Colon (tissue), 2 donors: ENCODE data around the gene NFAT5.
"Not testable (repeated sequence)": the region's sequence is repeated elsewhere in the genome, so short reads cannot be mapped to it uniquely, and the experiment has no call there.

ENCODE experiments used
- FAIRE-seq: peaks from 2 replicates; lab custom pipeline; 2012; peaks lifted over from hg19 to GRCh38; lab: Jason Lieb, UNC
- donor health status: control.
- donor health status: control.

The NFAT5 gene

DNA sequence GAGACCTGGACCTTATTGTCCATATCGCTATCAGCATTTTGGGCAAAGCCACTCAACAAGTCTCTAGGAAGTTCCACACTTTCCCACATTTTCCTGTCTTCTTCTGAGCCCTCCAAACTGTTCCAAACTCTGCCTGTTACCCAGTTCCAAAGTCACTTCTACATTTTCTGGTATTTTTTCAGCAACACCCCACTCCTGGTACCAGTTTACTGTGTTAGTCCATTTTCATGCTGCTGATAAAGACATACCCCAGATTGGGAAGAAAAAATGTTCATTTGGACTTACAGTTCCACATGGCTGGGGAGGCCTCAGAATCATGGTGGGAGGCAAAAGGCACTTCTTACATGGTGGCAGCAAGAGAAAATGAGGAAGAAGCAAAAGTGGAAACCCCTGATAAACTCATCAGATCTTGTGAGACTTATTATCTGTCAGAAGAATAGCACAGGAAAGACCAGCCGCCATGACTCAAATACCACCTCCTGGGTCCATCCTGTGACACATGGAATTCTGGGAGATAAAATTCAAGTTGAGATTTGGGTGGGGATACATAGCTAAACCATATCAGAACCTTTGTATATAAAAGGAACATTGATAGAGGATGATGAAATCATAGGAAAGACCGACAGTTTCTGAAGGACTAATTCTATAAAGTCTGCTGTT lies 71.6 kb downstream of the NFAT5 start:
- not testable (repeated sequence) for FAIRE-seq

DNA sequence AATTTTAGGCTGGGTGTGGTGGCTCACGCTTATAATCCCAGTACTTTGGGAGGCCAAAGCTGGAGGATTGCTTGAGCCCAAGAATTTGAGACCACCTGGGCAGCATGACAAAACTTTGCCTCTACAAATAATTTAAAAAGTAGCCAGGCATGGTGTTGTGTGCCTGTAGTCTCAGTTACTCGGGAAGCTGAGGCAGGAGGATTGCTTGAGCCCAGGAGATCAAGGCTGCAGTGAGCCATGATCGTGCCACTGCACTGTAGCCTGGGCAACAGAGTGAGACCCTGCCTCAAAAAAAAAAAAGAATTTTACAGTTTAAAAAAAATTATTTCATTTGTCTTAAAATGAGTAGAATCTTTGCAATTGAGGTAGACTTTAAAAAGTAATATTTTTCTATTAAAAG lies 78.2 kb downstream of the NFAT5 start:
- not testable (repeated sequence) for FAIRE-seq

DNA sequence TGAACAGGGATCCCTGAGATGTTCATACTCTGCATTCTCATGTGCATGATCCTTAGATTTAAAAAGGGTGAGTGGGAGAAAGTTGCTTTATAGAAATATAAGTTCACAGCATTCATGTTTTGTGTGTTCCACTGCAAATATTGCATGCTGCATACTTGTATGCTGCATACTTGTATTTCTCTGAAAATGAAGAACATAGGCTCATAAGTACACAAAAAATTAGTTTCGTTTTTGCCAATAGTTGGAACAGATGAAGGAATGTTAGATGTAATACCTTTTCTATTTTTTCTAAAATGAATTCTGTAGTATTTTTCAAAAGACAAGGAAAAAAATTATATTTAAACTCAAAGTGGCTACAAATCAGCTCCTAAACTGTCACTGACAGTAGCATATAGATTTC lies 79.0 kb downstream of the NFAT5 start:
- FAIRE-seq, result no peak

DNA sequence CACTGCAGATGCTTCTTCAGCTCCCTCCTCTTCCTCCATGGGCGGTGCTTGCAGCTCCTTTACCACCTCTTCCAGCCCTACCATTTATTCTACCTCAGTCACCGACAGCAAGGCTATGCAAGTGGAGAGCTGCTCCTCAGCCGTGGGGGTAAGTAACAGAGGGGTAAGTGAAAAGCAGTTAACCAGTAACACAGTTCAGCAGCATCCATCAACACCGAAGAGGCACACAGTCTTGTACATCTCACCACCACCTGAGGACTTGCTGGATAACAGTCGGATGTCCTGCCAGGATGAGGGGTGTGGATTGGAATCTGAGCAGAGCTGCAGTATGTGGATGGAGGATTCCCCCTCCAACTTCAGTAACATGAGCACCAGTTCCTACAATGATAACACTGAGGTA lies 81.3 kb downstream of the NFAT5 start:
- no peak for FAIRE-seq

DNA sequence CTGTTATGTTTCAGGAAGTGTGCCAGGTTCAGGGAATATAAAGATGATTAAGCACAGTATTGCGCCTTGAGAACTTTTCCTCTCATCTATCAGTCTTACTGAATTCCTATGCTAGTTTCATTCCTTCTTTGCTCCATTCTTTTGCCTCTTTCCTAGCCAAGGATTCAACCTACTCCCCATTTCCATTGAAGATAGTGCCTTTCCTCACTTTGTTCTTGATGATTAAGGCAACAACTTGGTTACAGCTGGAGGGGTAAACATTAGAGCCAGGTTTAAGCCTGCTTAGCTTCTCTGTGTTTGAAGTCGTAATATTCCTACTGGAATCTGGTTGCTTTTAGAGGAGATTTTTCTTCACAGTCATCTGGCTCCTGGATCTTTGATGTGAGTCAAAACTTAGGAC lies 85.5 kb downstream of the NFAT5 start:
- FAIRE-seq, result no peak

DNA sequence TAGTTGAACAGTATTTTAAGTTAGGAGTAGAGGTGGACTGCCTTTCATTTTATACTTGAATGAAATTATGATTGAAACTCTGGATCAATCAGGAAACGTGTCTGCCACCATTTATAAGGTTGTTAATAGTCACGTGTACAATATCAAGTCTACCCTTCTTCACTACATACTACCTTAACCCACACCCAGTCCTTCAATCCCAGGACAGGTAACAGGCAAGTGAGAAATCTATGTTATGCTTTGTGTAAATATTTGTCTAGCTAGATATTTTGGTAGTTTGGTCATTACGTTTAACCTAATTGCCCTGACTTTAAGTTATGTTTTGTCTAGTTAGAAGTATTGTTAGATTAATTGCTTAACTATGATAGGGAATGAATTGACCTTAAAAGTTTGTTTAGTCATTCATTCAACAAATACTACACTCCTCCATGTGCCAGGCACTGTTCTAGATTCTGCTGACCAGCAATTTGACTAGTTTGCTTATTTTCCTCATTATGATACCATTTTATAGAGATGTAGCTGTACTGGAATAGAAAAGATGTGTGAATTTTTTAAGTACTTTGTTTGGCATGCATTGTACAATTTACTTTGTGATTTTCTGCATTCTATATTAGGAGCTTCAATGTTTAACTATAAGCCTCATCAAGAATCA lies 88.6 kb downstream of the NFAT5 start:
- FAIRE-seq, result no peak

DNA sequence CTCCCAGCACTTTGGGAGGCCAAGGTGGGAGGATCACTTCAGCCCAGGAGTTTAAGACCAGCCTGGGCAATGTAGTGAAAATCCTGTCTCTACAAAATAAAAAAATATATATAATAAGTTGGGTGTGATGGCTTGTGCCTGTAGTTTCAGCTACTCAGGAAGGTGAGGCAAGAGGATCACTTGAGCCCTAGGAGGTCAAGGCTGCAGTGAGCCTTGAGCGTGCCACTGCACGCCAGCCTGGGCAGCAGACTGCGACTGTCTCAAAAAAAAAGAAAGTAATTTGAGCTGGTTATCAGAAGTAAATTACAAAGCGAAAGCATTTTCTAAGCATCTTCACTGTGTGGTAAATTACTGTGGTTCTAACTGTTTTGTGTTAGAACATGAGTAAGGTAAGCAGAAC lies 94.4 kb downstream of the NFAT5 start:
- FAIRE-seq, result no peak

DNA sequence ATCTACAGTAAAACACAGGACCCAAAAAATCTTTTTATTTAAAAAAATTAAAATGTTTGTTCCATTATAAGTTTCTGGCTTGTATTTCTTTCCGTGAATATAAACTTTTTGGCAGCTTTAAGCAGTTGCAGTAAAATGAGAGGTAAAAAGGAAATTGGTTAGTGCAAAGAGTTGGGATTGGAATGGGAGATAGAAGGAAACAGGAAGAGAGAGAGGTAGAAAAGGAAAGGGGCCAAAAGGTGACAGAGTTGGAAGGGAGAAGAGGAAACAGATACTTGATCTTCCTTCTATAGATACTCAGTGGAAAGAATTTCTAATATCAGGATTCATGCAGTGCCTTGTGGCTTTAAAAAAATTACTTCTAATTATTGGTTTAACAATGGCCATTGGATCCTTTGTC lies 97.1 kb downstream of the NFAT5 start:
- no peak for FAIRE-seq

DNA sequence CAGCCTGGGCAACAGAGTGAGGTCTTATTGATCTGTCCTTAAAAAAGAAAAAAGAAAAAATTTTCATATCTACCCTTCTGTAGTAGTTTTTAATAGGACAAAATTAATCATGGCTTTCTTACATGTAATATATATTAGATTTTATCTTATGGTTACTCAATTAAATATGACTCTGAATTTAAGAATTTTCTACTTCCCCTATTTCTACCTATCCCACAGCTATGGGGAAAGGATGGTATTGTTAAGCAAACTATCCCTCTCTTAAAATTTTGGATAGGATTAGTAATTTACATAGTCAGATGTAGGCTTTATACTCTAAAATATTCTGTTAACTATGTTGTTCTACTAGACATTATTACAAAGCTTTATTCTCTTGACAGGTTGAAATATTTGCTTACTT lies 98.1 kb downstream of the NFAT5 start:
- FAIRE-seq, result no peak

DNA sequence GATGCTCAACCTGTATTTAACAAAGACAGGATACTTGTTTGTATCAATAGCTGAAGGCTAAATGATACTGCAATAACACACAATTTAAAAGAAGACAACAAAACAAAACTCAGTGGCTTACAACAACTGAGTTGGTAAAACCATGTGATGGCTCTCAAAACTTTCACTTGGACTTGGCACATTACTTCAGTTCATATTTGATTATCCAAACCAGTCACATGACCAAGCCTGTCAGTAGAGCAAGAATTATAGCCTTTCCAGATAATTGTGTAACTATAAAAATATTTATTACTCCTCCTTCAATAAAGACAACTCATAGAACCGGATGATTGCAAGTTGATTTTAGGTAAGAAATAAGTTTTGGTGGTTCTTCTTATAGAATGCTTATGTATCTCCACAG lies 103.8 kb downstream of the NFAT5 start:
- no peak for FAIRE-seq

DNA sequence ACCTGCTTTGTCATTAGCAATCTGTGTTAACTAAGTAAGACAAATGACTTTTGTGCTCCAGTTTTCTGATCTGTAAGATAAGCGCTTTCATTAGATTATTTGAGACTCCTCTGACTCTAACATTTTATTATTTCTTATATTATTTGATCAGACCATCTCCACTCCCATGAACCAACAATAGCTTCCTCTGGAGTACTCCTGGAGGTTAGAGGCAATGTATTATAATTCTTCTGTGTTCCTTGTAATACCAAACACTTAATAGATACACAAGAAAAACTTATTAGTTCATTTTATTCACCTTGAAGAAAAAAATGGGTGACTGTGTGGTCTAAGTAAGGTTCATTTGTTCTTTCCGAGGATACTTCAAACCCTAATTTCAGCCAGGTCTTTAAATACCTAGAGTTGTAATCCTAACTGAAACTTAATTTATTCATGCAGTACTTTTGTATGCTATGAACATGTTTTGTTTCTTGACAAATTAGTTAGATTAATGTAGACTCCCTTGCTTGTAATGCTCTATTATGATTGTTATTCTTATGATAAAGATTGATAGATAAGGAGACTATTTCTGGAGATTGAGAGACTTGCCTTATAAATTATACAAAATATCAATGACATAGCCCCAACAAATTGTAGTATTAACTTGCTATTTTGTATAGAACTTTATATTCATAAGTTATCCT lies 106.7 kb downstream of the NFAT5 start:
- no peak for FAIRE-seq

DNA sequence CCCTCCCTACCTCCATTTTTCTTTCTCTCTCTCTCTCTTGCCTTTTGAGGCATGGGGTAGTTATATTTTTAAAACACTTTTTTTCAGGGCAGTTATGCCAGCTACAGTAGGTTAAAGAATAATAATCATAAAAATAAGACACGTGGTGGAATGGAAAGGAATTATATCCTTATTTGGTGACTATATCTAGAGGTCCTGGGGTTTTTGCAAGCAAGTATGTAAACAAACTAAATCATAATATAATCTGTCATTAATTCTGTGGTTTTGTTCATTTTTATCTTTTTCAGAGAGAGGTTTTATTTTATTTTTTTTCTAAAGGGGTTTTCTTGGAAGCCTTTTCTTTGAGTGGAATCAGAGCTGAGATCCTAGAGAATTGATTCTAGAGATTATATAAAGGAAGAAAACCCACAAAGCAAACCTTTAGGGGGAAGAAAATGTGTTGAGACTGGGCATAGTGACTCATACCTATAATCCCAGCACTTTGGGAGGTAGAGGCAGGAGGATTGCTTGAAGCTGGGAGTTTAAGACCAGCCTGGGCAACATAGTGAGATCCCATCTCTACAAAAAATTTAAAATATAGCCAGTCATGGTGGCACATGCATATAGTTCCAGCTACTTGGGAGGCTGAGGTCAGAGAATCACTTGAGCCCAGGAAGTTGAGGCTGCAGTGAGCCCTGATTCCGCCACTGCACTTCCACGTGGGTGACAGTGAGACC lies 107.4 kb downstream of the NFAT5 start:
- no peak for FAIRE-seq

DNA sequence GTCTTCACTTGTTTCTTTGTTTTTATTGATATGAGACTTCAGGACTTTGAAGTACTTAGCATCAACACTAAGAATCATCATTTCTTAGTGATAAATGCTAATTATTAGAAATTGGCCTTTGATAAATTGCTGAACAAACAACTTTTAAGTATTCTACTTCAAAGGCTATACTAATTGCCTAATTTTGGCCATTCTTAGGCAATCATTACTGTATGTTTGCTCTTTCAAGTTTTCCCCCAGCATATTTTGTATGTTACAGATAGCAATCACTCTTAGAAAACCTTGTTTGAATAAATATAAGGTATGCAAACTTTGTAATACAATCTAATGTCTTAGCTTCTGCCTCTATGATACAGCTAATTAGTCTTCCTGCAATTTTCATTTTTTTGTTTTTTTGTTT lies 114.6 kb downstream of the NFAT5 start:
- no peak for FAIRE-seq

DNA sequence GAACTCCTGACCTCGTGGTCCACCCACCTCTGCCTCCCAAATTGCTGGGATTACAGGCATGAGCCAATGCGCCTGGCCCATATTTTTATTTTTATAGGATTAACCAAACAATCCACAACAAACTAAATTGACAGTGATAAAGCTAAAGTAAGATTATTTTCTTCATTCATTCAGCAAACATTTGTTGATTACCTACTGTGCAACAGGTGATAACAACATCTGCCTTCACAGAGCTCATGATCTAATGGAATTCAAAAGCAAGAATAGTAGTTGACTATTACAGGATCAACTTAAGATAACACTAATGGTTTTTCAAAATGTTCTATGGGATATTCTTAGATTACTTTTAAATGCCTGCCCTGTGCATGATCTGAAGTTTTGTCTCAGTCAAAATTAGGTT lies 122.8 kb downstream of the NFAT5 start:
- FAIRE-seq, result no peak

DNA sequence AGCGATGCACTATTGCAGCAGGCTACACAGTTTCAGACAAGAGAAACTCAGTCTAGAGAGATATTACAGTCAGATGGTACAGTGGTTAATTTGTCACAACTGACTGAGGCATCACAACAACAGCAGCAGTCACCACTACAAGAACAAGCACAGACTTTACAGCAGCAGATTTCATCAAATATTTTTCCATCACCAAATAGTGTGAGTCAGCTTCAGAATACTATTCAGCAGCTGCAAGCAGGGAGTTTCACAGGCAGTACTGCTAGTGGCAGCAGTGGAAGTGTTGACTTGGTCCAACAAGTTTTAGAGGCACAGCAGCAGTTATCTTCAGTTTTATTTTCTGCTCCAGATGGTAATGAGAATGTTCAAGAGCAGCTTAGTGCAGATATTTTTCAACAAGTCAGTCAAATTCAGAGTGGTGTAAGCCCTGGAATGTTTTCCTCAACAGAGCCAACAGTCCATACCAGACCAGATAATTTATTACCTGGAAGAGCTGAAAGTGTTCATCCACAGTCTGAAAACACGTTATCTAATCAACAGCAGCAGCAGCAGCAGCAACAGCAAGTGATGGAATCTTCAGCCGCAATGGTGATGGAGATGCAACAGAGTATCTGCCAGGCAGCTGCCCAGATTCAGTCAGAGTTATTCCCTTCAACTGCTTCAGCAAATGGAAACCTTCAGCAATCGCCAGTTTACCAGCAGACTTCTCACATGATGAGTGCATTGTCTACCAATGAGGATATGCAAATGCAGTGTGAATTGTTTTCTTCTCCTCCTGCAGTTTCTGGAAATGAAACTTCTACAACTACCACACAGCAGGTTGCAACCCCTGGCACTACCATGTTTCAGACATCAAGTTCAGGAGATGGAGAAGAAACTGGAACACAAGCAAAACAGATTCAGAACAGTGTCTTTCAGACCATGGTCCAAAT lies 126.5 kb downstream of the NFAT5 start:
- FAIRE-seq, result no peak

DNA sequence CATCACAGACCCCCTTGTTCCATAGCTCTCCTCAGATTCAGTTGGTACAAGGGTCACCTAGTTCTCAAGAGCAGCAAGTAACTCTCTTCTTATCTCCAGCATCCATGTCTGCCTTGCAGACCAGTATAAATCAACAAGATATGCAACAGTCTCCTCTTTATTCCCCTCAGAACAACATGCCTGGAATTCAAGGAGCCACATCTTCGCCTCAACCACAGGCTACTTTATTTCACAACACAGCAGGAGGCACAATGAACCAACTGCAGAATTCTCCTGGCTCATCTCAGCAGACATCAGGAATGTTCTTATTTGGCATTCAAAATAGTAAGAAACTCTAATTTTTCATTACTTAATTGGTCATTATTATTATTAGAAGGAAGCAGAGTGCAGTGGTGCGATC lies 128.2 kb downstream of the NFAT5 start:
- FAIRE-seq, result no peak

DNA sequence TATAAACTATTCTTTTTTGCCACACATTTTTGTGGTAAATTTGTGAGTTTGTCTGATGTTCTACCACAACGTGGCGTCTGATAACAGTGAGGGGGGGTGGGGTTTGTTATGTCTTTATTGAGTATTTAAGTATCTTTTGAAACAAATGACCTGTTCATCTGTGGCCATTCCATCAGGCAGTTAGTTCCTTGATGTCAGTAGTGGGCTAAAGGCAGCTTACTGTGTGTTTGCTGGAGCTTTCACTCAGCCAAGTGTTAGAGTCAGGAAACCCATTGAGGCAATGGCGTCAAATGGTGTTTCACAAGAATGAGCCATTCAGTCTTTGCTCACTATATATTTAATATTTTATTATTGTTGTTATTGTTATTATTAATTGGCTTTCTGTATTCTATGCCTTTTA lies 132.6 kb downstream of the NFAT5 start:
- no peak for FAIRE-seq

DNA sequence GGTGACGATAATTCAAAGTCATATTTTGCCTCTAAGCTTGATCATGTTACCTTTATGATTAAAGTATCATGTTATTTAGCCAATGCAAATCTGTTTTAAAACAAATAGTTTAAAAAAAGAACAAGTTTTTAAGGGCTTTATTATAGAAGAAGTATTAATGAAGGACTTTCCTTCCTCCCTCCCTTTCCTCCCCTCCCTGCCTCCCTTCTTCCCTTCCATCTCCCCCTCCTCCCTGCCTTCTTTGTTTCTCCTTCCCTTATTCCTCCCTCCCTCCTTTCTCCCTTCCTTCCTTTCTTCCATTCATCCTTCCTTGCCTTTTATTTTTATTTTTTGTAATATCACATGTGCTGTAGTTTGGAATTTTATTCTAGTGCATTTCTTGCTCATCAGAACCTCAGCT lies 134.1 kb downstream of the NFAT5 start:
- FAIRE-seq, result no peak

DNA sequence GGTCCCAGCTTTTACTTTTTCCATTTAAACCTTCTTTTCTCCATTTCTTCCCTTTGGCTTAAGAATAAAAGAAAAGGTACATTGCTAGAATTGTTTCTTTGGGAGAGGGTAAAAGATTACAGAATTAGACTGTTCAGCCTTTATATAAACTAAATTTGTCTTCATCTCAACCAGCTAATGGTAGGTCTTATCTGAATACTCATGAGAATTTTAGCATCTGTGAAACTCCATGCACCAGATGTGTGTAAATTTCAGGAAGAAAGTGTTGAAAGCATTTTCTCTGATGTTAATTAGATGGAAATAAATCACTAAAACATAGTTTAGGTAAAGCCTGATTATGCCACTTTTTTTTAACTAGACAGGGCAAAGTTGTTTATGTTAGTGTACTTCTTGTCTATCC lies 135.7 kb downstream of the NFAT5 start:
- no peak for FAIRE-seq

DNA sequence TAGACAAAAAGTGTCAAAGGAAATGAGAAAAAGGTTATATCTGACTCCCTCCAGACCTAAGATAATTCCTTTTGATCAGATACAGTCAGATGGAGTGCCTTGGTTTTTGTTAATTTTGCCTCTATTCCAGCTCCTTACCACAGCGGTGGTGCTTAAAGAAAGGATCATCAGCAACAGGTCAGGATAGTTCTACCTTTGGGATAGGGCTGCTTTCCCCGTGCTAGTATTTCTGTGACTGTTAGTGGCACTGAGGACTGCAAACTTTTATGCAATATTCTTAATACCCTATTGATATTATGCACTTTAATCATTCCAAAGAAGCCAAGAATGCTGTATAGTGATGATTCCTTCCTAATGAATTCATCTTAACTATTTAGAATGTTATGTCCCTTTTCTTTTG lies 136.1 kb downstream of the NFAT5 start:
- FAIRE-seq, result no peak

DNA sequence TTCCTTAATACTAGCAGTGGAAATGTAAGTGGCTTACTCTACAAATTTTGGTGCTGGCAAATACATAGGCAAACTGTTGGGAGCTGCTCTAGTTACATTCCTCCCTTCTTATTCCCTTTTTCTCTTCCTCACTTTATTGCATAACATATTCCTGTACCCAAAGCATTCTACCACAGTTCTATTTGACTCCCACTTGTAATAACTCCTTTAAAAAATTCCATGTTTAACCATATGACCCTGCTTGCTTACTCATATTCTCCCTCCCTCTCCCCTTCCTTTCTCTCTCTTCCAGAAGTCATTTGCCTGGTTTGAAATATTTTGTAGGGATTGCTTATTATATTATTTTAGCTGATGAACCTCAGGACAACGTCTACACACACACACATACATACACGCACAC lies 137.9 kb downstream of the NFAT5 start:
- FAIRE-seq, result no peak
